Measurements from ENCODE around the gene HIGD1B.

GRCh38 chr17:44842748-44843147, 4.9 kb upstream of the HIGD1B start:
- no peak for TF ChIP-seq POLR2A (IDR thresholded peaks at IDR 0.05; ENCODE audit: low read depth, low read length)
- TF ChIP-seq POLR2AphosphoS5 (IDR thresholded peaks at IDR 0.05; ENCODE audit: low read depth, low read length), result no peak
